Thyroid gland (tissue), 4 donors: Measurements from ENCODE around the gene EHD2. TPM values are rescaled to one million over a fixed set of nuclear protein-coding genes. Genes with fewer than 3 reads are reported as not detected.
A peak's percentile ranks its signal among the peaks of the same experiment; 100 is the strongest.
"Not testable (repeated sequence)": the region's sequence is repeated elsewhere in the genome, so short reads cannot be mapped to it uniquely, and the experiment has no call there.

Experiments used
- DNase-seq, 2 donors: peaks; one replicate each; pipeline ENCODE4 v3.0.0-alpha.2; 2019
- H3K27ac ChIP-seq, 3 donors: fragments of 200-600 bp; sonication (generic); 1 replicate in 2 of 3; 2 replicates in 1 of 3; pipeline ENCODE4 v1.5.1; 2016 to 2019; ENCODE audit warnings: mild to moderate bottlenecking in 1 of 3, moderate library complexity in 1 of 3
- H3K27me3 ChIP-seq: fragments of 200-600 bp; sonication (generic); one replicate; pipeline ENCODE4 v1.5.1; 2019
- H3K36me3 ChIP-seq, 2 donors: fragments of 200-600 bp; sonication (generic); one replicate each; pipeline ENCODE4 v1.5.1; 2016 to 2019
- H3K4me1 ChIP-seq, 2 donors: fragments of 200-600 bp; sonication (generic); one replicate each; pipeline ENCODE4 v1.5.1; 2017 to 2019
- H3K4me3 ChIP-seq, 3 donors: fragments of 200-600 bp; sonication (generic); replicated peaks in 1 of 3; 1 replicate in 2 of 3; 2 replicates in 1 of 3; pipeline ENCODE4 v1.5.1; 2016; ENCODE audit warnings: mild to moderate bottlenecking in 1 of 3
- H3K9me3 ChIP-seq: fragments of 200-600 bp; sonication (generic); one replicate; pipeline ENCODE4 v1.5.1; 2017
- POLR2A ChIP-seq, 2 donors: fragments of 450-650 bp; IDR thresholded peaks; one replicate each; pipeline ENCODE4 v1.6.1; 2017; ENCODE audit warnings: antibody characterized with exemption in 2 of 2, mild to moderate bottlenecking in 2 of 2, moderate library complexity in 1 of 2
- WGBS, 2 donors: methylation state at CpG; one replicate each; pipeline ENCODE4 v1.1.5; 2017; 5-methylcytosine and 5-hydroxymethylcytosine counted together
- intact Hi-C: fragments of 100-400 bp; cut with DNase I; formaldehyde crosslinking; loops from one replicate; pipeline ENCODE4 v1.15.1; 2023
- total RNA-seq, 4 donors: library from RNA; depleted of rRNA; stranded (reverse); fragments of >200 nt; gene quantifications; one replicate each; pipeline ENCODE4 v1.2.3, GENCODE V29; 2016
- TF ChIP-seq, protein P1 (sequence below), 6 experiments: fragments of 200-600 bp in 3 of 6; fragments of 450-650 bp in 3 of 6; sonication (generic) in 3 of 6; IDR thresholded peaks; one replicate each; pipeline ENCODE4 v1.5.1; 2016 to 2019; ENCODE audit warnings: antibody characterized with exemption in 6 of 6, mild to moderate bottlenecking in 2 of 6, inconsistent platforms in 1 of 6, moderate library complexity in 1 of 6

Gene EHD2
- total RNA-seq, 4 donors from 2014 or later, result 41.9 to 48.0 (median 44.3) TPM

DNA sequence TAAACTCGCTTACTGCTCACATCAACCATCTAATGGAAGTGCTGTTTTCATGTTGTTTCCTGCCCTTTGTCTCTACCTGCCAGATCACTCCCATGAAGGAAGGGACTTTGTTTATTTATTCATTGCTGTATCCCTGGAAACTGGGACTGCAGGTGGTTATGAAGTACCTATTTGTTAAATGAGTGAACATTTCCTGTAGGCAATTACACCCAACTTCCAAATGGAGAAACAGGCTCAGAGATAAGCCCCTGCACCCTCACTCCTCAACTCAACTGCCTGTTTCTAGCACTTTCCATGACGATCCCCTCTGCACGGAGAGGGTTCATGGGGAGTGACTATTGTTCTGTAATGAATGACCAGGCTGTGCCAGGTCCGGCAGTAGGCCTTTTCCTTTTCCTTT is 63.3 kb downstream of the EHD2 start:
- no peak for DNase-seq
- Histone ChIP-seq H3K27me3 (no peaks in the 10 kb centered on the region), H3K27ac (peak overlapping the region in 1 of 3 donors; percentile 19), H3K9me3 (no peaks in the 10 kb centered on the region), H3K4me1 (peaks cover 13 to 28% of the 10 kb centered on the region in 2 donors), H3K36me3 (peaks cover 0 to 5% of the 10 kb centered on the region in 2 donors), H3K4me3 (no peak overlapping the region)
- 57 to 67% methylated on average over 4 of the region's 4 CpGs for WGBS, 2 donors
- TF ChIP-seq, protein P1, sequence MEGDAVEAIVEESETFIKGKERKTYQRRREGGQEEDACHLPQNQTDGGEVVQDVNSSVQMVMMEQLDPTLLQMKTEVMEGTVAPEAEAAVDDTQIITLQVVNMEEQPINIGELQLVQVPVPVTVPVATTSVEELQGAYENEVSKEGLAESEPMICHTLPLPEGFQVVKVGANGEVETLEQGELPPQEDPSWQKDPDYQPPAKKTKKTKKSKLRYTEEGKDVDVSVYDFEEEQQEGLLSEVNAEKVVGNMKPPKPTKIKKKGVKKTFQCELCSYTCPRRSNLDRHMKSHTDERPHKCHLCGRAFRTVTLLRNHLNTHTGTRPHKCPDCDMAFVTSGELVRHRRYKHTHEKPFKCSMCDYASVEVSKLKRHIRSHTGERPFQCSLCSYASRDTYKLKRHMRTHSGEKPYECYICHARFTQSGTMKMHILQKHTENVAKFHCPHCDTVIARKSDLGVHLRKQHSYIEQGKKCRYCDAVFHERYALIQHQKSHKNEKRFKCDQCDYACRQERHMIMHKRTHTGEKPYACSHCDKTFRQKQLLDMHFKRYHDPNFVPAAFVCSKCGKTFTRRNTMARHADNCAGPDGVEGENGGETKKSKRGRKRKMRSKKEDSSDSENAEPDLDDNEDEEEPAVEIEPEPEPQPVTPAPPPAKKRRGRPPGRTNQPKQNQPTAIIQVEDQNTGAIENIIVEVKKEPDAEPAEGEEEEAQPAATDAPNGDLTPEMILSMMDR (IDR thresholded peaks at IDR 0.05), result no peak
- no peak for TF ChIP-seq POLR2A (IDR thresholded peaks at IDR 0.05)
- intact Hi-C loops, result no loop called here

DNA sequence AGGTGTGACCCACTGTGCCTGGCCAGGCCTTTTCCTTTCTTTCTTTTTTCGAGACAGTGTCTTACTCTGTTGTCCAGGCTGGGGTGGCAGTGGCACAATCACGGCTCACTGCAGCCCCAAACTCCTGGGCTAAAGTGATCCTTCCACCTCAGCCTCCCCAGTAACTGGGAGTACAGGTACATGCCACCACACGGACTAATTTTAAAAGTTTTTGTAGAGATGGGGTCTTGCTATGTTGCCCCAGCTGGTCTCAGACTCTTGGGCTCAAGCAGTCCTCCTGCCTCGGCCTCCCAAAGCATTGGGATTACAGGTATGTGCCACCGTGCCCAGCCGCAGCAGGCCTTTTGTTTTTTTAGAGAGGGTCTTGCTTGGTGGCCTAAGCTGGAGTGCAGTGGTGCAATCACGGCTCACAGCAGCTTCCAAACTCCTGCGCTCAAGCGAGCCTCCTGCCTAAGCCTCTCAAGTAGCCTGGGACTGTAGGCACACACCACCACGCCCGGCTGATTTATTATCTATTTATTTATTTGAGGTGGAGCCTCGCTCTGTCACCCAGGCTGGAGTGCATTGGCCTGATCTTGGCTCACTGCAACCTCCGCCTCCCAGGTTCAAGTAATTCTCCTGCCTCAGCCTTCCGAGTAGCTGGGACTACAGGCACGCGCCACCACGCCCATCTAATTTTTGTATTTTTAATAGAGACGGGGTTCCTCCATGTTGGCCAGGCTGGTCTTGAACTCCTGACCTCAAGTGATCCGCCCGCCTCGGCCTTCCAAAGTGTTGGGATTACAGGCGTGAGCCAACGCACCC is 64.2 kb downstream of the EHD2 start:
- intact Hi-C loops, H3K27me3 ChIP-seq, DNase-seq, H3K9me3 ChIP-seq, H3K36me3 ChIP-seq: not testable (repeated sequence)
- peak overlapping the region; percentile 94 to 99 (median 95) for H3K27ac ChIP-seq
- 80 to 85% methylated on average over 19 to 23 of the region's 23 CpGs for WGBS, 2 donors
- peaks cover 13 to 29% of the 10 kb centered on the region in 2 donors for H3K4me1 ChIP-seq
- peak overlapping the region in 2 of 3 donors; percentile 43 to 95 for H3K4me3 ChIP-seq

DNA sequence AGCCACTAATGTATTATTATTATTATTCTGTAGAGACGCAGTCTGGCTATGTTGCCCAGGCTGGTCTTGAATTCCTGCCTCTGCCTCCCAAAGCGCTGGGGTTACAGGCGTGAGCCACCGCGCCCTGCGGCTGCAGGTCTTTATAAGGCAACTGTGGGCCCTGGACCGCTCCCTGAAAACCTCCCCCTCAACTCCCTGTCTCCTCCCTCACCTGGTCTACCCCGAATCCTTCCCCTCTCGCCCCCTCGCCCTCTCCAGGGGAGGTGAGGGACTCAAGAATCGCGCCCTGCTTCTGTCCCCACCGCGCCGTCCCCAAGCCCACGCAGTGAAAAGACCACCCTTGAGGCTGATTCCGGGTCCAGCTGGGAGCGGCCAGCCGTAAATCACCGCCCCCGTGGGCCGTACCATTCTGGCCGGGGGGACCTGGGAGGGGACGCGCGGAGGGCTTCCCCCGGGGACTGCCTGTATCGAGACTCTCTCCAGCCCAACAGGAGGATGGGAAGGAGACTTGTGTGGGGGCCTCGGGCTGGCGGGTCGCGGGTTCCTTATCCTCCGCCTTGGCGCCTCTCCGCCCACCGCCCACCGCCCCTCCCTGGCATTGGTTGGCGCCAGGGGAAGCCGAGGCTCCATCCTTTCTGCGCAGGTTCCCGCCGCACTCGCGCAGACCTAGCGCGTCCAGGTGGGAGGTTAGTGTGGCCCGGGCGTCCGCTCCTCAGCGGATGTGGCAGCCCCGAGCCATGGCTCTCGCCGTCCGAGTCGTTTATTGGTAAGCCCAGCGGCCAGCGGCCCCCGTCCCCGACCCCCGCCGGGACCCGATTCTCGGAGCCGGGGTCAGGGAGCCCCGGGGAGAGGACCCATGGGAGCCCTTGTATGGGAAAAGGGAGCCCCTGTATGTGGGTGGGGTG is 65.1 kb downstream of the EHD2 start, which contains the start of gene SELENOW:
SELENOW (plus strand) TSS at position 655 of the 905 bp plus-strand sequence; CDS start at position 738, 83 bp downstream.
- TF ChIP-seq POLR2A (IDR thresholded peaks at IDR 0.05), result peak; percentile 49 to 92
- TF ChIP-seq, protein P1 (IDR thresholded peaks at IDR 0.05), result no peak
- peak; percentile 79 to 82 for DNase-seq
- Histone ChIP-seq H3K36me3 (peaks cover 0 to 10% of the 10 kb centered on the region in 2 donors), H3K9me3 (no peaks in the 10 kb centered on the region), H3K27ac (peak within 1 kb of the TSS; percentile 94 to 99 (median 95)), H3K4me1 (peaks cover 13 to 29% of the 10 kb centered on the region in 2 donors), H3K4me3 (peak within 1 kb of the TSS; percentile 43 to 95 (median 72)), H3K27me3 (no peaks in the 10 kb centered on the region)
- 0 to 1% methylated on average over 27 to 31 of the region's 65 CpGs for WGBS, 2 donors
- intact Hi-C loops, result no loop called here

DNA sequence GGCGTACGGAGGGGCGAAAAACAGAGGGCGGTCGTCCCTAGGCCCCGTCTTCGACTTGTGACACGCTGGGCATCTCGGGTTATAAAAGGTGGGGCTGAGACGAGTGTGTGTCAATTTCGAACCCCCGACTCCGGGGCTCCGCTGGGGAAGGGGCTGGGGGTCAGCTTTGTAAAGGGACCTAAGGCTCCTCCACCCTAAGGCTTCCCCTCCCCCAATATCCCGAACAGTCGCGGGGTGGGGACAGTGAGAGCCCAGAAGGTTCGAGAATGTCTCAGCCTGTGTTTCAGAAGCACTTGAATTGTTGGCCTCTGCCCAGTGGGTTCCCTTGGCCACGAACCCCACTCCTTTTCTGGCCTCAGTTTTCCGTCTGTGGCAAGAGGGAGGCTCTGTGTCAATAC is 65.7 kb downstream of the EHD2 start:
- H3K9me3 ChIP-seq, result no peaks in the 10 kb centered on the region
- H3K27me3 ChIP-seq, result no peaks in the 10 kb centered on the region
- intact Hi-C loops, result no loop called here
- peak overlapping the region; percentile 94 to 99 (median 95) for H3K27ac ChIP-seq
- H3K36me3 ChIP-seq, result peaks cover 0 to 17% of the 10 kb centered on the region in 2 donors
- TF ChIP-seq, protein P1 (IDR thresholded peaks at IDR 0.05), result no peak
- TF ChIP-seq POLR2A (IDR thresholded peaks at IDR 0.05), result no peak
- peak; percentile 54 to 59 for DNase-seq
- peak overlapping the region; percentile 43 to 95 (median 72) for H3K4me3 ChIP-seq
- H3K4me1 ChIP-seq, result peaks cover 13 to 29% of the 10 kb centered on the region in 2 donors
- WGBS, 2 donors, result 0% methylated on average over 6 to 16 of the region's 20 CpGs

DNA sequence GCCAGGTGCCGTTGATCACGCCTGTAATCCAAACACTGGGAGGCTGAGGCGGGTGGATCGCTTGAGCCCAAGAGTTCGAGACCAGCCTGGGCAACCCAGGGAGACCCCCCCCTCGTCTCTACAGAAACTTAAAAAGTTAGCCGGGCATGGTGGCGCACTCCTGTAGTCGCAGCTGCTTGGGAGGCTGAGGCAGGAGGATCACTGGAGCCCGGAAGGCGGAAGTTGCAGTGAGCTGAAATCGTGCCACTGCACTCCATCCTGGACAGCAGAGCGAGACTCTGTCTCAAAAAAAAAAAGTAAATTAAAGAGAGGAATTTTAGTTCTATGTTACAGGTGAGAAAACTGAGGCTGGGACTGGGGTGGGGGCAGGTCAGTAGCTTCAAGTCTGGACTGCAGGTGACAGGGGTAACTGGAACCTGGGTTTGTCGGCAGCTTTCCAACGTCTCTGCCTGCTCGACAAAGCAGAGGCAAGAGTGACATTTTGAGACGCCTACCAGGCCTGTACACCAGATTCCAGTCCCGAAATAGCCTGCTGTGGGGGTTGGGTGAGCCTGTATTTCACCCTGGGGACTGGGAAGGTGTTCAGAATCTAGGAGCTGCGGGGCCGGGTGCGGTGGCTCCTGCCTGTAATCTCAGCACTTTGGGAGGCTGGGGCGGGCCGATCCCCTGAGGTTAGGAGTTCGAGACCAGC is 66.4 kb downstream of the EHD2 start:
- H3K4me3 ChIP-seq, result peak overlapping the region in 2 of 3 donors; percentile 43 to 95
- H3K36me3 ChIP-seq, result peaks cover 6 to 21% of the 10 kb centered on the region in 2 donors
- TF ChIP-seq, protein P1 (IDR thresholded peaks at IDR 0.05), result no peak
- no peak for TF ChIP-seq POLR2A (IDR thresholded peaks at IDR 0.05)
- H3K27ac ChIP-seq, result peak overlapping the region; percentile 94 to 99 (median 95)
- intact Hi-C loops, result no loop called here
- peak; percentile 37 to 61 for DNase-seq
- peaks cover 13 to 29% of the 10 kb centered on the region in 2 donors for H3K4me1 ChIP-seq
- 55 to 62% methylated on average over 24 of the region's 24 CpGs for WGBS, 2 donors
- H3K27me3 ChIP-seq, result no peaks in the 10 kb centered on the region
- no peaks in the 10 kb centered on the region for H3K9me3 ChIP-seq
